HuH-7.5 (cell line): ENCODE measurements around the gene LY6G6C.

Experiments used
- DNase-seq: peaks from one replicate; pipeline ENCODE4 v3.0.0; 2011; ENCODE audit warnings: low spot score

LY6G6C gene

DNA sequence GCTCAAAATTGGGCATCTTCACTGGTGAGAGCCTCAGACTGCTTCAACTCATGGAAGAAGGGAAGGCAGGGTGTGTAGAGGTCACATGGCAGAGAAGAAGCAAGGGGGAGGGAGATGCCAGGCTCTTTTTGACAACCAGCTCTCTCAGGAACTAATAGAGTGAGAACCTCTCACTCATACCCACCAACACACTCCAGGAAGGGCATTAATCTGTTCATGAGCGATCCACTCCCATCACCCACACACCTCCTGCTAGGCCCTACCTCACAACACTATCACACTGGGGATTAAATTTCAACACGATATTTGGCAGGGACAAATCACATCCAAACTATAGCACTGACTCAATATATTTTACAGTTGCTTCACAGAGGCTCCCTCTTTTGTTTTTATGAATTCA, 20.3 kb upstream of the LY6G6C start:
- DNase-seq, result no peak

DNA sequence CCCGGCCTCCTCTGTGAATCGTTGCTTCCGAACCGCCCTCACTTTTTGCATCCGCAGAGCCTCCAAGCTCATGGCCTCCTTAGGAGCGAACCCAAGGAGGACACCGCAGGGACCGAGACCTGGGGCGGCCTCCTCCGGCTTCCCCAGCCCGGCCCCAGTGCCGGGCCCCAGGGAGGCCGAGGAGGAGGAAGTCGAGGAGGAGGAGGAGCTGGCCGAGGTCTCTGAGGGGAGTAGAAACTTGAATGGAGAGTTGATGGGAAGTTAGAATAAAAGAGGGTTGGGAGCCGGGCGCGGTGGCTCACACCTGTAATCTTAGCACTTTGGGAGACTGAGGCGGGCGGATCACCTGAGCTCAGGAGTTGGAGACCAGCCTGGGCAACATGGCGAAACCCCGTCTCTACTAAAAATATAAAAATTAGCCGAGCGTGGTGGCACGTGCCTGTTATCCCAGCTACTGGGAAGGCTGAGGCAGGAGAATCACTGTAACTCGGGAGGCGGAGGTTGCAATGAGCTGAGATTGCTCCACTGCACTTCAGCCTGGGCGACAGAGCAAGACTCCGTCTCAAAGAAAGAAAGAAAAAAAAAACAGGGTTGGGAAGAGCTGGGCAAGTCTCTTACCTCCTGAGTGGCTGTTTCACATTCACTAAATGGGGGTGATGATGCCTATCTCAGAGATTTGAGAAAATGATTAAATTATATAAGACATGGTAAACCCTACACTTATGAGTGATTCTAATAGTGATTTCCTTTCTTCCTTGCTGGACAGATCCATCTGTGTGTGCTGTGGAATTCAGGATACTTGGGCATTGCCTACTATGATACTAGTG, 19.1 kb upstream of the LY6G6C start:
- no peak for DNase-seq

DNA sequence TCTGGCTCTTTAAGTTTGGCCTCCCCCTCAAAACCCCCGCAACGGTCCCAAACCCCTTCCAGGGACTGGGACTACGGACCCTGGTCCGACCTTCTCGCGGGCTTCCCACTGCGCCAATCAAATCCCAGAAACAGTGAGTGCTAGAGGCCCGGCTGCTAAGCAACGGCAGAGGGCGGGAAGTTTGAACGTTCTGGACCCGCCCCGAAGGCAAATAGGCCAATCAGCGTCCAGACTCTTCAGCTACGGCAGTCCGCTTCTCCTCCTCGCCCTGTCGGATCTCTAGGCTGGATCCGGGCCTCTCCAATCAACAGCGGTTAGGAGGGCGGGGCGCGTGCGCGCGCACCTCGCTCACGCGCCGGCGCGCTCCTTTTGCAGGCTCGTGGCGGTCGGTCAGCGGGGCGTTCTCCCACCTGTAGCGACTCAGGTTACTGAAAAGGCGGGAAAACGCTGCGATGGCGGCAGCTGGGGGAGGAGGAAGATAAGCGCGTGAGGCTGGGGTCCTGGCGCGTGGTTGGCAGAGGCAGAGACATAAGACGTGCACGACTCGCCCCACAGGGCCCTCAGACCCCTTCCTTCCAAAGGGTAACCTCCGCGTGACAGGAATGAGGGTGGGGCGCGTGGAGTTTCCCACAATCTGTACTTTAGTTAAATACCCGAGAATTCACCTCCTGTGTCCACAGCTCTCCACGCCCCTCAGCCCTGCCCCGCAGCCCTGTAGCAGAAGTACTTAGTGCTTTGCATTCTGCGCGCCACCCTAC, 18.3 kb upstream of the LY6G6C start, which contains the start of gene MSH5:
TSS of gene MSH5 (plus strand) at position 367 of the 758 bp plus-strand sequence. CDS start 462 bp downstream, outside the sequence.
- DNase-seq, result peak; percentile 85

DNA sequence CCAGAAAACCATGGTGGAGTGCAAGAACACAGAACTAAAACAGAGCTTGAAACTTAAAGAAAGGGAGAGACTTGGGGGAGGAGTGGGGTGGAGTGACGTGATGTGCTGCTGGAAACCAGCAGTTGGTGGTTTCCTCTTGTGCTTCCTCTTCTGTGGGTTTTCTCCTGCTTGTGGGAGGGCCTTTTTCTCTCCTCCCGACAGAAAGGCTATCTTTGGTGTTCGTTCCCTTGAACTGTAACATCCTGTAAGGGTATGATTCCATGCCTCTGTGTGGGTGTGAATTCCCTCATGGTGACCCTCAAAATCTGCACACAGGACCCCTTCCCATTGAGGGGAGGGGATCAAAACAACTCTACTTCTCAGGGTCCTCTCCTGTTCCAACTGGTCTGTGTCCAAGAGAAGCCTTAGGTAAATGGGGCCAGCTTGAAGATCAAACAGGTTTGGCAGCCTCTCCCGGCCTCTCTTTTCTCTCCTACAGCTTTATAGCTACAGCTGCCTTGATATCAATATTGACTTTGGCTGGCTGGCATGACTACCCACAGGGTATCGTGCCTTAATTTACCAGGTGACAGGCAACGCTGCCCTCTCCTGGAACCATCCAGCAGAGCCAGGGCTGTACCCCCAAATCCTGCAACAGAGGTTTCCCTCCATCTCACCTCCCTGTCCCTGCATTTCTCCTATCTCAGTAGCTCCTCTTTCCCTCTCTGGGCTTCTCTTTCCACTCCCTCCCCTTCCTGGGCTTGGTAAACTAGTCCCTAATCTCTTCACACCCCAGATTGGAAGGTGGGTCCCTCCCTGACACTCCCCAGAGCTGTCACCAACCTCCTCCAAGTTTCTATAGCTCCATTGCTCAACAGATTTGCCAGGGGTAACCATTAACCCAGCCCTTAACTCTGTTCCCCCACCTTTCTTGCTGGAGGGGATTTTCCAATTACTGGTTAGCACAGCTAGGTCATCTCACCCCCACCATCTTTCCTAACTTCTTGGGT, 16.7 kb upstream of the LY6G6C start:
- peak; percentile 66 for DNase-seq

DNA sequence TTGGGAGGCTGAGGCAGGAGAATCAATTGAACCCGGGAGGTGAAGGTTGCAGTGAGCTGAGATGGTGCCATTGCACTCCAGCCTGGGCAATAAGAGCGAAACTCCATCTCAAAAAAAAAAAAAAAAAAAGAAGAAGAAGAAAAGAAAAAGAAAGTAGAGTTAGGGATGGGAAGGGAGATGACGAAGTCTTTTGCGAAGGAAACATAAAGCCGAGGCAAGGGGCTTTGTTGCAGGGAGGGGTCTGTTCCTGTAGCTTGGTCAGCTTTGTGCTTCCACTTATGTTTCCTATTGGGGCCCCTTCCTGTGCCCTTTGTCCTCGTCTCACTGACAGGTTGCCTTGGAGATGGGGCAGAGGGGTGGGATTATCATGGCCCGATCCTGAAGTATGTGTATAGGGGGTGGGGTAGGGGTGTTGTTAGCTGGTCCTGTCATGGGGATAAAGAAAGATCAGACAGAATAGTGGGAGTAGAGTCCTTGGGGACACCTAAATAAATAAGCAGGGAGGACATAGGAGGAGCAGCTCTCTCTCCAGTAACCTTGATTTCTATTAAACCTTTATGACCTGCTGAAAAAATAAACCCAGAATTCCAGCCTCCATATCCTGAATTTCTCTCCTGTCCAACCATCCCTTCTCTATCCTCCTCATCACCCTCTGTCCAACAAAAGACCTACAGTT, 15.9 kb upstream of the LY6G6C start:
- DNase-seq, result peak; percentile 60

DNA sequence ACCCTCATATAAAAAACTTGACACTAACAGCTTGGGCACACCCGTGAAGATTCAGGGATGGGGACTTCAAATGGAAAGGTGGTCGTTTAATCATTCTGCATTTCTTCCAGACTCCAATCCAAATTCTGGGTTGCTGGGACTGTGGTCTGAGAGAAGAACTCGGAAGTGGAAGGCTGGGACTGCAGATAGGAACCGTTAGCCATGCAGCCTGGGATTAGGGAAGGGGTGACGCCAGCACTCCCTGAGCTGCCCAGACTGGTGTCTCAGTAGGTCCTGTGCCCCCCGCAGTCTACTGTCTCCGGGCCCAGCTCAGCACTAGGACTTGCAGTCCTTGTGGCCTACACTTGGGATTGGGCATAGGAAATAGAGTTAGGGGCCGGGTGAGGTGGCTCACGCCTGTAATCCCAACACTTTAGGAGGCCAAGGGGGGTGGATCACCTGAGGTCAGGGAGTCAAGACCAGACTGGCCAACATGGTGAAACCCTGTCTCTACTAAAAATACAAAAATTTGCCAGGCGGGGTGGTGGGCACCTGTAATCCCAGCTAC, 15.3 kb upstream of the LY6G6C start:
- no peak for DNase-seq

DNA sequence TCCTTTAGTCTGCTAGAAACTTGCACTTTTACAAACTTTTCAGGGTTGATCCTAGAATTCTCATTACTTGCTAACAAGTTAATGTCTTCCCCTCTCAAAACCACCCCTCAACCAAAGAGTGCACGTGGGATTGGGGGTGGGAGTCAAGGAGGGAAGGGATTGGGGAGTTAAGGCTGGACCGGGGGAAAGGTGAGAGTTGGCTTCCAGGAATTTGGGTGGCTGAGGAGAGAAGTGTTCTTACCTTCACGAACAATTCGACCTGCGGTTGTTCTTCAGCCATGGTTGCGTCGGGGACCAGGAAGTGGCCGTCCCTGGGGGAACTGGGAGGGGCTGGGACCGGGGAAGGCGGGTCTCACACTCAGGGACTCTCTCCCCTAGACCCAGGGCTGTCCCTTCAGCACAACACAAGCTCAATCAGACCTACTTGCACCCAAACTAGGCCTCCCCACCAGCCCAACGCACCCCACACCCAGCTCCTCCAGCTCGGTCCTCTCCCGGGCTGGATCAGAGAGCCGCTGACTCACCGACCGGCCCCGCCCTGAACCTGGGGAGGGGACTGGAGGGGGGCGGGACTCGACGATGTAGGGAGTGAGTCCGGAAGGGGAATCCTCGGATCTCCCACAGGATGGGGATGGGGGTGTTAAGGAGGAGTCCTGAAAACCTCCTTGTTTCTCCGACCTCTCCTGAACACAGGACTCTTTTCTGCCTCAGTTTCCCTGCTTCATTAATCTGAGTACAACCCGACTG, 14.6 kb upstream of the LY6G6C start, which contains the start of gene CLIC1:
TSS of gene CLIC1 (minus strand) at position 510 of the 747 bp plus-strand sequence. CDS start at position 280, 230 bp downstream.
- DNase-seq, result peak; percentile 73

DNA sequence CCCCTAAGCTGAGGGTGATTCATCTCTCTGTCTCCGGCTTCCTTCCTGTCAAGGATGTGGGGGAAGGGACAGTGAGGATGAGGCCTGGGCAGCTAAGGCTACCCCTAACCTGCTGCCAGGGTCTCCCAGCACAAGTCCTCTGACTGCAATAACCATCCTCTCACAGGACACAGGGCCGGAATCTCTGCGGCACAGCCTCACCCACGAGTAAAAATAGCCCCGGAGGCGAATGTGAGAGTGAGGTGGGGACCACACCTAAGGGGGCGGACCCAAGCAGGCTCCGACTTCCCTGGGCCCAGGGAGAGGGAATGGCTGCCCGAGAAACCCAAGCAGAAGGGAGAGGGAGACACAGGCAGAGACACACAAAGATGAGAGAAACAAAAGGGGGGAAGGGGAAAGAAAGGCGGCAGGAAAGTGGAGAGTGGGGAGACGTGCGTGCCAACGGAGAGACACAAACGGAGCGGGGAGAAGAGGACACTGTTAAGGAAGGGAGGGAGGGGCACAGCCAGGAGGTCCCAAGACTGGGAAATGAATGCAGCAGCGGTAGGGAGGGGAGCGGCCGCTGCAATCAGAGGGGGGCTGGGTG, 13.4 kb upstream of the LY6G6C start:
- DNase-seq, result peak; percentile 33

DNA sequence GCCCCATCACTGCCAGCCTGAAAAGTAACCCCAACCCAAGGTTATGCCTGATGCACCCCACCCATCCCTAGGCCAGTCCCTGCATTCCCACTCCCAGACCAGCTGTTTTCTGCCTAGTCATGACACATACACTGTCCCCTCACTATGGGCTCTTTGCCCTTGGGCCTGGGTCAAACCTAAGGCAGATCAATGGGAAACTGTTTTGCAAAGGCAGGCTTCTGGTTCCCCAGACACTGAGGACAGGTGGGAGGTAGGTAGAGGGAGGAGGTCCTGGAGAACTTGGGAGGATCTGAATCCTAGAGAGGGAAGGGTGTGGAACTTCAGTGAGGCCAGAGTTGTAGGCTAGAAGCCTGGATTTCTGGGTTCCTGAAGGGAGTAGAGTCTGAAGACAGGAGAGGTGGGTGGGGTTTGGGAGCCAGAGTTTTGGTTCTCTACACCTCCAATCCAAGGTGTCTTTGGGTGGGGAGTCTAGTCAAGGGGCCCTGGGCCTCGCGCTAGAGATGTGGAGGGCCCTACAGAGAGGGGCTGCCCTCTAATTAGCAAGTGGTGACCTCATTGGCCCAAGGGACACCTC, 12.8 kb upstream of the LY6G6C start:
- no peak for DNase-seq

DNA sequence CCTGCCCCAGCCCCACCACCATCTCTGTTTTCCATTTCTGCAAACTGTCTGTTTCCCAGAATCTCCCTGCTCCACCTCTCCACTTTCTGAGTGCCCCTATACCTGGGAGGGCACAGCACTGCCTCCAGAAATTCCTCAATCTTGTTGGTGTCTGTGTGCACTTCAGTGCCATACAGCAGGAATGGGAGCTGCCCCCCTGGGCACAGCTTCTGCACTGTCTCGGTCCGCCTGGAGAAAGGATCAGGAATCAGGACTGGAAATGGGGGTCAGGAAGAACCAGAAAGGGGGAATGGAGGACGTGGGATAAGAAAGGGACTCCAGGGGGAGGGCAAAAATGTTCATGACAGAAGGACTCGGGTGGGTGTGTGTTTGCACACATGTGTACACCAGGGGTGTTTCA, 12.2 kb upstream of the LY6G6C start:
- DNase-seq, result no peak

GRCh38 chr6:31732029-31732428, 10.5 kb upstream of the LY6G6C start:
- no peak for DNase-seq

GRCh38 chr6:31730631-31731086, 9.1 kb upstream of the LY6G6C start:
- no peak for DNase-seq

GRCh38 chr6:31729979-31730630, 8.6 kb upstream of the LY6G6C start:
- DNase-seq, result peak; percentile 60

GRCh38 chr6:31729515-31729978, 8.0 kb upstream of the LY6G6C start:
- DNase-seq, result peak; percentile 86

DNA sequence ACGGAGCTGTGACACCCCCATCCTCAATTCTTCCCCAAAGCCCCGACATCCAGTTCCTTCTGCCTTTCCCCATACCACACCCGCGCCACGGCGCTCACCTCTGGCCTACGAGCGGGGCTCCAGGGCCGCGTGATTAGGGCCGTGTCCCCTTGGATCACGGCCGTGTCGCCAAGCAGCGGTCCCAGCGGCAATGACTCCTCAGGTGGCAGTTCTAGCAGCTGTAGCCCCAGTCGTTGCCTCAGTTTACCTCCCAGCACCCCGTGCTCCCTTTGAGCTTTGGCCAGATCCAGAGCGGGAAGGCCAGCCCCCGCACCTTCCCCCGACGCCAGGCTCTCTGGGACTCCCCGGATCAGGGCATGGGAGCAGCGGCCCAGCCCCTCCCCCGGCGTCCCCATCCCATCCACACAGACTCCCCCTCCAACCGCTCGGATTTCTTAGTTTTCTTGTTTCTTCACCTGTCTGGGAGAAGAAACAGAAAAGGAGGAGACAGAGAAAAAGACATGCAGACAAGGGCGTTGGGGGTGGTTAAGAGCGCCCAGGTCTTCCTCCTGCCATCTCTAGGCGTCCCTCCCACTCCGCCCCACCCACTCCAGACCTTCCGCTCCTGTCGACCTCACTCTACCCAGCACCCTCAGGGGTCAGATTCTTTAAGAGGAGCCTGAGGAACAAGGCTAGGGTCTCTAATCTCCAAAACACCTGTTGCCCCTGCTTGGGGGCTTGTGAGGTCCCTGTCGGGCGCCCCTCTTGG, 7.4 kb upstream of the LY6G6C start, which contains the start of gene DDAH2:
TSS of gene DDAH2 (minus strand) at position 533 of the 748 bp plus-strand sequence. CDS start at position 395, 138 bp downstream.
- DNase-seq, result no peak

- no peak for DNase-seq
These were observed 6.4 kb upstream of the LY6G6C start for GRCh38 chr6:31727717-31728671.
